ENCODE measurements around the gene ACOT8.
A peak's percentile ranks its signal among the peaks of the same experiment; 100 is the strongest.

Gene ACOT8

GRCh38 chr20:45890985-45891983 lies 34.1 kb upstream of the ACOT8 start, which contains the start of the genes CTSA and NEURL2 (continued):
- no peak for TF ChIP-seq BACH2 (CRISPR knock-in tag; IDR thresholded peaks at IDR 0.05; ENCODE audit: borderline replicate concordance)
- TF ChIP-seq RARB (CRISPR knock-in tag; IDR thresholded peaks at IDR 0.05) = no peak
- no peak for TF ChIP-seq ARNTL (CRISPR knock-in tag; IDR thresholded peaks at IDR 0.05; ENCODE audit: borderline replicate concordance, low read depth)
- TF ChIP-seq ZC3H10 (CRISPR knock-in tag; IDR thresholded peaks at IDR 0.05) = no peak

- ATAC-seq = peak; percentile 85
- no peak for TF ChIP-seq TSHZ2 (CRISPR knock-in tag; IDR thresholded peaks at IDR 0.05)
- TF ChIP-seq PPARA (CRISPR knock-in tag; IDR thresholded peaks at IDR 0.05; ENCODE audit: borderline replicate concordance) = no peak
- no peak for TF ChIP-seq RARB (CRISPR knock-in tag; IDR thresholded peaks at IDR 0.05)
- no peak for TF ChIP-seq OSR1 (CRISPR knock-in tag; IDR thresholded peaks at IDR 0.05)
- TF ChIP-seq ZC3H10 (CRISPR knock-in tag; IDR thresholded peaks at IDR 0.05) = no peak
- TF ChIP-seq TOX (CRISPR knock-in tag; IDR thresholded peaks at IDR 0.05; ENCODE audit: borderline replicate concordance) = no peak
- TF ChIP-seq ZNF565 (CRISPR knock-in tag; conservative IDR thresholded peaks at IDR 0.05; ENCODE audit: low read depth) = no peak; the same call in 1 of the 2 replicates
- TF ChIP-seq GLIS3 (CRISPR knock-in tag; IDR thresholded peaks at IDR 0.05) = no peak
- TF ChIP-seq ARNTL (CRISPR knock-in tag; IDR thresholded peaks at IDR 0.05; ENCODE audit: borderline replicate concordance, low read depth) = no peak
- TF ChIP-seq ZFP3 (CRISPR knock-in tag; IDR thresholded peaks at IDR 0.05) = no peak
- TF ChIP-seq POU6F1 (CRISPR knock-in tag; IDR thresholded peaks at IDR 0.05; ENCODE audit: borderline replicate concordance, low read depth) = no peak
- no peak for TF ChIP-seq ZFP30 (CRISPR knock-in tag; IDR thresholded peaks at IDR 0.05)
- no peak for TF ChIP-seq SNAI2 (CRISPR knock-in tag; IDR thresholded peaks at IDR 0.05)
- no peak for TF ChIP-seq CSDC2 (CRISPR knock-in tag; IDR thresholded peaks at IDR 0.05)
- no peak for TF ChIP-seq BACH2 (CRISPR knock-in tag; IDR thresholded peaks at IDR 0.05; ENCODE audit: borderline replicate concordance)
These were observed 33.1 kb upstream of the ACOT8 start for GRCh38 chr20:45890077-45890984.

- ATAC-seq = no peak
- TF ChIP-seq ZFP3 (CRISPR knock-in tag; IDR thresholded peaks at IDR 0.05) (no peak), SNAI2 (CRISPR knock-in tag; IDR thresholded peaks at IDR 0.05) (no peak), GLIS3 (CRISPR knock-in tag; IDR thresholded peaks at IDR 0.05) (no peak), TCF4 (CRISPR knock-in tag; IDR thresholded peaks at IDR 0.05; ENCODE audit: borderline replicate concordance) (no peak), ZC3H10 (CRISPR knock-in tag; IDR thresholded peaks at IDR 0.05) (no peak), ZNF70 (CRISPR knock-in tag; IDR thresholded peaks at IDR 0.05) (no peak), ESRRG (CRISPR knock-in tag; IDR thresholded peaks at IDR 0.05) (no peak), ARNTL (CRISPR knock-in tag; IDR thresholded peaks at IDR 0.05; ENCODE audit: borderline replicate concordance, low read depth) (no peak), OSR1 (CRISPR knock-in tag; IDR thresholded peaks at IDR 0.05) (no peak), BACH2 (CRISPR knock-in tag; IDR thresholded peaks at IDR 0.05; ENCODE audit: borderline replicate concordance) (no peak), ZNF8 (CRISPR knock-in tag; IDR thresholded peaks at IDR 0.05) (no peak), ZNF565 (CRISPR knock-in tag; conservative IDR thresholded peaks at IDR 0.05; ENCODE audit: low read depth) (no peak), ISL1 (CRISPR knock-in tag; IDR thresholded peaks at IDR 0.05) (no peak), CSRNP3 (CRISPR knock-in tag; IDR thresholded peaks at IDR 0.05) (no peak), CREB5 (CRISPR knock-in tag; IDR thresholded peaks at IDR 0.05; ENCODE audit: low read depth) (no peak), CSDC2 (CRISPR knock-in tag; IDR thresholded peaks at IDR 0.05) (no peak), ZFP30 (CRISPR knock-in tag; IDR thresholded peaks at IDR 0.05) (no peak)
These were observed 31.5 kb upstream of the ACOT8 start for GRCh38 chr20:45888681-45889080.

Data from SK-N-SH treated with all-trans-retinoic acid at 6 μM for 48 hours (cell line).